GM21529 (cell line): Measurements from ENCODE around the gene NUP54.

Experiments used
- ATAC-seq: cut with Tn5 transposase; IDR thresholded peaks from one replicate; pipeline ENCODE4 v1.9.1; 2021; ENCODE audit not compliant: unreplicated experiment

Gene NUP54

DNA sequence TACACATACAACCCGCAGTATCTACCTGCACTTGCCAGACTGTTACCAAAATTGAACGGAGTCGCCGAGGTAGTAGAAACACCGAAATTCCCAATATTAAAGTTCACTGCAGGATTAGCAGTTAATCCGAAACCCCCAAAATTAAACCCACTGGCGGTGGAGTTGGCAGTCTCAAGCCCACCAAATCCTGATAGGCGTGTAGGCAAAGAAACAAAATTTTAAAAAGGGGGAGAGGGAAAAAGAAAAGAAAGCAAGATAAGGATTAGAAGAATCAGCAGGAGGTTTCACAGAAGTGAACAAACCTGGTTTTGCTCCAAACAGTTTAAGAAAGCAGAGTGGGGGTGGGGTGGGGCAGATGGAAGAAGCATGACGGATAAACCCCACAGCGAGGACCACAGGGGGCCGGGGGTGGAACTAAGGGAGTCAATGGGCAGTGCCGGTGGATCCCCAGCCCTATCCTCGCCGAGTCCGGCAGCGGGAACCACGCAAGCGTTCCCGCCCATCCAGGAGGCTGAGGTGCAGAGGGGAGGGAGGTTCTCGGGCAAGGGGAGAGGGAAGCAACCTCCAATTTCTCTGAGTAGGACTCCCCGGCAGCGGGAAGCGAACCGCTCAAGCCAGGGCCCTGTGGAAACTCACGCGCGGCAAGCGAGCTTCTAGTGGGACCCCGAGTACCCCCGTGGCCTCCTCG is 599 bp downstream of the NUP54 start:
- peak; percentile 49 for ATAC-seq

GRCh38 chr4:76144546-76144945 is 3.7 kb downstream of the NUP54 start:
- ATAC-seq, result no peak

DNA sequence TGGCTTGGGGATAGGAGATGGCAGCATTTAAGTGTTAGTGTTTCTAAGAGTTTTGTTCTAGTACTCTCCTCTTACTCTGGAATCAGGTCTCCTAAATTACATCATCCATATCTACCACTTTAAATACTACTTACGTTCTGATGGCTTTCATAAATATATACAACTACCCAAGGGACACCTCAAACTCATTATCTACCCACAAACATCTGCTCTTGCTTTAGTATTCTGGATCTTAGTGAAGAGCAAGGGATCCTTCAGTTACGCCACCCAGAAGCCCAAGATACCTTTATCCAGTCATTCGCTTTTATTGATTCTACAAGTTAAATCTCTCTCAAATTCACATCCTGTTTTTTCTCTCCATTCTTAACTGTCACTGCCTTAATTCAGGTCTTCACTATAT is 7.0 kb downstream of the NUP54 start:
- ATAC-seq, result no peak

- ATAC-seq, result no peak
Measured at GRCh38 chr4:76127754-76128153, 20.4 kb downstream of the NUP54 start.

DNA sequence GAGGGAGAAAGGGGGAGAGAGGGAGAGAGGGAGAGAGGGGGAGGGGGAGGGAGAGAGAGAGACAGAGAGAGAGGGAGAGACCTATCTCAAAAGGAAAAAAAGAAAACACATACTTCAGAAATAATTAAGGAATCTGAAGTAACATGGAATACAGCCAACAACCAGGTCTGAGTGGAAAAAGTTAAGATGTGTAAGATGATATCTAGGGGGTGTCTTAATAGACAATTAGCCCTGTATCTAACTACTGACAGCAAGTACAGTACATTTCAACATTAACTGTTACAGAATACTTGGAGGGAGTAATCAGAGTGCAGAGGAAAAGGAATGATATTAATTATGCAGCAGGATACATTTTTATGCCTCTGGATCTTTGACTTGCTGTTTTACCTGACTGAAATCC is 22.4 kb downstream of the NUP54 start:
- ATAC-seq, result no peak

DNA sequence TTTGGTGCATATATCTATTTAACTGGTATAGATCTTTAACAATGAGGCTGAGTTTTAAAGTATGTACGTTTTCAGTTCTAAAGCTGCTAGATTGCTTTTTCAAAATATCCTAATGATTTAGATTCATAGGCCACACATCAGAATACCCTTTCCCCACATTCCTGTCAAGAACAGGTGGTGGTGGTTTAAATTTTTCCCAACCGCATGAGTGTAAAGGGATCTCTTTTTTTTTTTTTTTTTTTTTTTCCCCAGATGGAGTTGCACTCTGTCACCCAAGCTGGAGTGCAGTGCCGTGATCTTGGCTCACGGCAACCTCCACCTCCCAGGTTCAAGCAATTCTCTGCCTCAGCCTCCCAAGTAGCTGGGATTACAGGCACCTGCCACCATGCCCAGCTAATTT is 28.0 kb downstream of the NUP54 start:
- ATAC-seq, result no peak

DNA sequence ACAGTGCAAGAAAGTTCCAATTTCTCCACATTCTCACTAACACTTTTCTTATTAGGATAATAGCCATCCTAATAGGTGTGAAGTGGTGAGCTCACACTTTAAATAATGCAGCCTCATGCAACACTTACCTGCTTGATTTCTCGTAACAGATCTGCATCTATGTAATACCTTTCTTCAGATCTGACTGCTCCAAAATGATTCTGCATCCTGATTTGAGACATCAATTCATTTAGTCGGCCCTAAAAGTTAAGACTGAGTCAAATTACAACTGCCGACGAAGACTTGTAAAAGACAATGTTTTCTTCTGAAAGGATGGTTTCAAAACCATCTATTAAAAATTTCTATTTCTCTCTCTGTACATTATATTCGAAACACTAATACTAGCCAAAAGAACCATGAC is 30.7 kb downstream of the NUP54 start:
- no peak for ATAC-seq

DNA sequence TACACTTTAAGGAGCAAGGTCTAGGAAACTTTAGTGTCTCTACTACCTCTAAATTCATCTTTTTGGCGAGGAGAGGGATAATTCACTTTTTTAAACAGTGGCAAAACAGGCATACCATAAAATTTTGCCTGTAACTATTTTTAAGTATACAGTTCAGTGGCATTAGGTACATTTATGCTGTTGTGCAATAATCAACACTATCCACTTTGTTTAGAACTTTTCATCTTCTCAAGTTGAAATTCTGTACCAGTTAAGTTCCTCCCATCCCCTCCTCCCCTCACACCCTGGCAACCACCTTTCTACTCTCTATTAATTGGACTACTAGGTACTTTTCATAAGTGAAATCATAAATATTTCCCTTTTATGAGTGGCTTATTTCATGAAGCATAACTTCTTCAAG is 31.4 kb downstream of the NUP54 start:
- no peak for ATAC-seq

GRCh38 chr4:76108467-76109181 is 39.6 kb downstream of the NUP54 start:
- ATAC-seq, result no peak

DNA sequence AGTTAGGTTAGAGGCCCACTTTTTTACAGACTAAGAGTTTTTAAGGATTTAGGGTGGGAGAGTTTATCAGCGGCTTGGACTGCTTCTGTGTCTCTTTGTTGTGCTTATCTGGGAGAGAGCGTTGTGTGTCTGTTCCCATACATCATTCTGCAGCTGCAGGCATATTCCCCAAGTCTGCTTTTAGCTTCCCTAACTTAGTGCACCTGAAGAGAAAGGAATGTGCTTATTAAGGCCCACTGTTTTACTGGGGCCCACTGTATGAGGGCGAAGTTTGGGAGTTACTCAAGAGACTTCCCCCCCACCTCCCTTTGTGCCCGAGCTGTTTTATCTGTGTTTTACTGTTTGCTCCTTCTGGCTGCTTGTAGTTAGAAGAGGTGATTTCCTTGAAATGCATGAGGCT is 41.8 kb downstream of the NUP54 start:
- ATAC-seq, result no peak

DNA sequence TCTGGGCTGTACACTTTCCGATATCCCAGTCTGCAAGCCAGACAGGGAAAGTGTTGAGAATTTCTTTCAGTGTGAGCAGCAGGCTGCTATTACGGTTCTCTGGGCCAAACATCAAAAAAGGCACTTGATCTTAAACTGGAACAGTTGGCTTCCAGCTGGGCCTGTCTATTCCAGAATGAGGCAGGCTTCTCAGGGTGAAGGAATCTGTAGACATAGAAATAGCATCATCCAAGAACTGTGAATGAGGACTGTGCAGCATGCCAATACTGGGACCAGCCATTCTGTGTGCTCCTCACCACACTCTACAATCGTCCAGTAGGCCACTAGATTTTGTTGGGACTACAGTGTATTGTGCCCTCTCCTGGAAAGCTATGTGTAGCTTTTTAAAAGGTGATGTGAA is 42.5 kb downstream of the NUP54 start:
- no peak for ATAC-seq

DNA sequence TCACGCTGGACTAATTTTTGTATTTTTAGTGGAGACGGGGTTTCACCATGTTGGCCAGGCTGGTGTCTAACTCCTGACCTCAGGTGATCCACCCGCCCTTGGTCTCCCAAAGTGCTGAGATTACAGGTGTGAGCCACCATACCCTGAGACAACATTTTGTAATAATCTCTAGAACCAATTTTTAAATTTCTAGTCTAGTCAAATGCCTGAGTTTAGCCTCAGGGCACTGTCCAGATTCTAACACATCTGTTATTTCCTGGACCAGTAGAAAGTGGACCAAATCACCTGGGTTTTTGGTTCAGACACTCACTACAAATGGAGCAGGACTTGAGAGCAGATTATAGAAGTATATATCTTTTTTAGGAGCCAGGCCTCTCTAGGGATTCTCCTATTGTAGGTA is 52.1 kb downstream of the NUP54 start:
- ATAC-seq, result no peak

DNA sequence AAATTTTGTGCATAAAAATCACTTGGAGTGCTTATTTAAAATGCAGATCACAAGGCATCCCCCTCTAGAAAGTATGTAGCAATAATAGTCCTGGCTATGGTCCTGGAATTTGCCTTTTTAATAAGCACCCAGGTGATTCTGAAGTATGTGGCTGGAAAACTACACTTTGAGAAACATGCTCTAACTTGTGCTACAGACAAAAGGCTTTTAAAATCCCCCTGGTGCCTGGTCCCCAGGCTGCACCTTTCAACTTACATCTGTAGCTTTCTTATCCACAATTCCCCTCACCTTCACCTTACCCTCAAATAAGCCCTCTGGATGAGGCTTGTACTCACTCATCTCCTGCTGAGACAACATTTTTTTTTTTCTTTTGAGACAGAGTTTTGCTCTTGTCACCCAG is 52.6 kb downstream of the NUP54 start:
- ATAC-seq, result no peak

- ATAC-seq, result no peak
Measured at GRCh38 chr4:76091052-76091451, 57.1 kb downstream of the NUP54 start.

DNA sequence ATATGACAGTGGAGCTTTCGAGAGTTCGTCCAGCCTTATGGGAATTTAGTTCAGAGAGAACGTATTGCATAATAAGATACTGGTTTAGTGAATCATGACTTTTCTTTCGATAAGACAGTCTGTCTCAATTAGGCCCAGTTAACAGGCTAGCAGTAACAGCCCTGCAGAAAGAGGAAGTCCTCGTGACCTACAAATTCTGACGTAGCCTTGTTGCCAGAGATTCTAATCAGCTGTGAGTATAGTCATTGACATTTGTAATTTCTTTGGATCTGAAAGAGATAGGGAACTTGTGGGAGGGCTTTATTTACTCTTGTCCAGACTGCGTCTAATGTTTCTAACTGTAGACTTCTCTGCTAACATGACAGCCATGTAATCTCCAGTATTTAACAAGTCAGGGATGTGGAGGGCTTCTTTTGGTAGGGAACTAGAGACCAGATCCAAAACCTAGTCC is 57.9 kb downstream of the NUP54 start:
- peak; percentile 65 for ATAC-seq

DNA sequence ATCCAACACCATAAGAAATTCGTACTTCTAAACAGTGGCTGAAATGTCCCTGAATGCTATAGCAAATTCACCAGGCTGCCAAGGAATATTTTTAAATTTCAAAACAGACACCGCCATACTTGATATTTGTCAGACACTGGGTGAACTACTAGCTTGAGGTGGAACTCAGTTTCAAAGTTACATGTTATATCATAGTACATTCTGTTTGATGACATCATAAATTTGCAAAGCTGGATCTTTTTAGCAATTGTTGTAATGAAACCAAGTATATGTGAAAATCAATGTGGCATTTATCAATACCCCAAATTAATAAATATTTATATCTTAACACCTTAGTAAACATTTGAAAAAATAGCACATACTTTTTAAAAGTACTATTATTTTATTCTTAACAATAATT is 59.5 kb downstream of the NUP54 start:
- ATAC-seq, result no peak

- ATAC-seq, result no peak
Measured at GRCh38 chr4:76087007-76087769, 61.0 kb downstream of the NUP54 start.

- no peak for ATAC-seq
Measured at GRCh38 chr4:76084542-76084941, 63.7 kb downstream of the NUP54 start.

GRCh38 chr4:76083386-76083988 is 64.7 kb downstream of the NUP54 start:
- no peak for ATAC-seq

DNA sequence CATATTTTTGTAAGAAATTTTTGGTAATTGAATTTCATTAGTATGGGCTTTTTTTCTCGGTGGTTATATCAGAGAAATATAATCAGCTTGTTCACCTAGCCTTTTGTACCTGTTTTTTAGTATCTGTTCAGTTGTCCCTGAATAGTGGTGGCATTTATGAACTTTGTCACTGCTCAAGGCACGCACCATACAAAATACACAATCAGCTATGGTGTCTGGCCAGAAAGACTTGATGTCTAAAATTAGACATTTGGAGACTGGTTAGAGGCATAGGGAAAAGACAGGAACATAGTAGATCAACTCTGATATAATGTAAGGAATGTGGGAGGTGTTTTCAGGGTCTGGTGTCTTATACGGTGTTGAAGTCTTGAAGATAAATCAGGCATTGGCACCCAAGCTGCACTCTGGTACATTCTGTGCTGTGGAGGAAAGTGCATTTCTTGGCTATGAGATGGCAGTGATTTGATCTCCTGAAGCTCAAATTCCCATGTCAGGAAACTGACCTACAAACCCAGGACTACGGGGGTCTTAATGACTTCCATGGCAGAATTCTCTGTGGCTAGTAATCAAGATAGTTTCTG is 70.1 kb downstream of the NUP54 start:
- ATAC-seq, result no peak

DNA sequence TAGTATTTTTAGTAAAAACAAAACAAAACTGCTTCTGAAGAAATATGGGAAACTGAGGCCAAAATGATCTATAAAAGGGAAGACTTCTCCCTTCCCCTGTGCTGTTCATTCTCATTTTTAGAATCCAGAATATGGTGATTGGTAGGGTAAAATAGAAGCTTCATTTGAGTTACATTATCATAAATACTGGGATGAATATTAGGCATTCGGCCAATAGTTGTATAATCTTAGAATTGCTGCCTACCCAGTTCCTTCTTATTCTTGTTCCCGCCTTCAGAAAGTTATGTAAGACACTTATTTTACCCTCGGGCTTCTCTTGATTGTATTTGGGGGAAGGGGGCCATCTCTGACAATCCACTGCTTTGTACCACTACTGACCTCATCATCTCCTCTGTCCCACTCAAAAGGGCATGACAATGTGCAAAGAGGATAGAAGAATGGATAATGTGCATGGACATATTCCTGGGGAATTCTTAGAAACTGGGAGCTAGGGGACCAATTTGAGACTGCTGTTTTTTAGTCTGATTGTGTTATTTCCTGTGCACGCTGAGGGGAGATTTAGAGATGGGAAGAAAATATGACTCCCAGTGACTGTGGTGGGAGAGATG is 73.1 kb downstream of the NUP54 start:
- ATAC-seq, result no peak
